H1 (cell line): ENCODE measurements around the gene SGK1. TPM values are rescaled to one million over a fixed set of nuclear protein-coding genes. Genes with fewer than 3 reads are reported as not detected.

Source experiments
- CBX8 ChIP-seq: fragments of 300-800, 300-1000 bp; sonication (generic); IDR thresholded peaks from 2 replicates; pipeline ENCODE4 v1.7.1; 2016; ENCODE audit warnings: low read depth, low read length, borderline replicate concordance
- CHD7 ChIP-seq: fragments of 300-600 bp; sonication (generic); IDR thresholded peaks from 2 replicates; pipeline ENCODE4 v1.7.1; 2012; ENCODE audit warnings: low read length, moderate library complexity, mild to moderate bottlenecking, inconsistent platforms; ENCODE audit not compliant: insufficient replicate concordance
- CTBP2 ChIP-seq: IDR thresholded peaks from 2 replicates; pipeline ENCODE4 v1.7.0; 2011; ENCODE audit warnings: borderline replicate concordance, mild to moderate bottlenecking, moderate library complexity, mixed read lengths, low read length; ENCODE audit not compliant: insufficient read depth, insufficient read length
- EP300 ChIP-seq, 2 experiments: IDR thresholded peaks; 1 replicate in 1 of 2; 2 replicates in 1 of 2; pipeline ENCODE4 v1.6.1; 2011 to 2012; ENCODE audit warnings: low read depth in 2 of 2, low read length in 2 of 2, mild to moderate bottlenecking in 2 of 2, borderline replicate concordance in 1 of 2, inconsistent platforms in 1 of 2, moderate library complexity in 1 of 2
- GABPA ChIP-seq: IDR thresholded peaks from 2 replicates; pipeline ENCODE4 v1.6.1; 2011; ENCODE audit warnings: mild to moderate bottlenecking, low read length, moderate library complexity, borderline replicate concordance; ENCODE audit not compliant: insufficient read depth
- PHF8 ChIP-seq: fragments of 200-600 bp; sonication (generic); conservative IDR thresholded peaks from 2 replicates; pipeline ENCODE4 v1.7.1; 2012; ENCODE audit warnings: low read depth, mild to moderate bottlenecking, inconsistent platforms, low read length, moderate library complexity
- RAD21 ChIP-seq, 2 experiments: IDR thresholded peaks in 1 of 2; conservative IDR thresholded peaks in 1 of 2; 2 replicates each; pipeline ENCODE4 v1.6.1; 2011; ENCODE audit warnings: low read depth in 2 of 2, low read length in 2 of 2, improper control_type of control experiment in 1 of 2, inconsistent platforms in 1 of 2, mild to moderate bottlenecking in 1 of 2, moderate library complexity in 1 of 2
- RBBP5 ChIP-seq: IDR thresholded peaks from 2 replicates; pipeline ENCODE4 v1.7.1; 2012; ENCODE audit warnings: low read depth, mild to moderate bottlenecking, inconsistent platforms, low read length, moderate library complexity, borderline replicate concordance
- SP2 ChIP-seq: IDR thresholded peaks from 2 replicates; pipeline ENCODE4 v1.6.1; 2012; ENCODE audit warnings: mild to moderate bottlenecking, low read length, inconsistent platforms
- TAF1 ChIP-seq: IDR thresholded peaks from 2 replicates; pipeline ENCODE4 v1.6.1; 2011; ENCODE audit warnings: mild to moderate bottlenecking, low read depth, low read length
- YY1 ChIP-seq: IDR thresholded peaks from 2 replicates; pipeline ENCODE4 v1.6.1; 2011; ENCODE audit warnings: low read depth, mild to moderate bottlenecking, low read length
- polyA plus RNA-seq, 7 experiments: library from polyadenylated mRNA; depleted of rRNA in 3 of 7; stranded (reverse) in 5 of 7; unstranded in 2 of 7; fragments of >200 nt in 5 of 7; fragments of 200-250 nt in 2 of 7; gene quantifications; 1 replicate in 5 of 7; 2 replicates in 1 of 7; 4 replicates in 1 of 7; pipeline versions ENCODE4 v1.2.1 to v1.2.3, GENCODE V29; 2011 to 2013; ENCODE audit warnings: missing spikeins in 2 of 7, mixed read lengths in 2 of 7
- total RNA-seq: library from RNA; stranded (reverse); fragmentation: NEBNext Ultra II Directional; extraction: Animal tissue kit (Norgen Biotek cat#: 25700); gene quantifications from 2 replicates; pipeline ENCODE4 v1.2.1, GENCODE V29; 2021

SGK1 gene
- total and polyA plus RNA-seq, 2 of the 8 experiments (the other 6 are each of a cell fraction or from before 2014, with no cell fraction given) = 14.5 to 18.4 TPM

- TF ChIP-seq CHD7 (no peak), GABPA (no peak), CTBP2 (no peak), RAD21 (IDR thresholded peaks at IDR 0.05 in 1 of 2, conservative IDR thresholded peaks at IDR 0.05 in 1 of 2; ENCODE audit: low read depth in 2 of 2, low read length in 2 of 2) (no peak), RBBP5 (no peak), SP2 (no peak), PHF8 (no peak), EP300 (IDR thresholded peaks at IDR 0.05; ENCODE audit: borderline replicate concordance in 1 of 2, low read depth in 2 of 2, low read length in 2 of 2) (no peak), TAF1 (no peak), YY1 (no peak), CBX8 (no peak)
Observed at GRCh38 chr6:134307870-134308269, 10.0 kb downstream of the SGK1 start (continued).
